ENCODE results near the gene C21orf91. TPM values are rescaled to one million over a fixed set of nuclear protein-coding genes. Genes with fewer than 3 reads are reported as not detected.

Gene C21orf91
- total and polyA plus RNA-seq, 8 donors, result under 0.01 to 50.9 (median 4.4) TPM

DNA sequence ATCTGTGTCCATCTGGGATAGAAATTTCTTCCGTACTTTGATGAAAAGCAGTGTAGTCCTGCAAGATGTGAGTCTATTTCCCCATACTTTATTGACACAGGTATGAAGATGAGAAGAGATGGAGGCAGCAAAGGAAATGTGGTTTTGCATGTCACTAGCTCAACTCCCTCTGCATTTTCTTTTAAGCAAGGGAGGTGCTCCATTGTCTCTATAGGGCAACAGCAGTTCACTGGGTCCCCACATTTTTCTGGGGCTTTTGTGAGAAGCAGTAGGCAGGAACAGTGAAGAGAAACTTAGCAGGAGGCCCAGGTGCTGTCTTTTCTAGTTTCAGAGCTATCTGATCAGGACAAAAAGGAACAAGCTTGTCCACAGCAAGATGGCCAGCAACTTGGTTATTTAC lies 37.1 kb downstream of the C21orf91 start:
- intact Hi-C loops (cut with DNase I; ENCODE audit: low total_unique reads), result no loop called here
- Histone ChIP-seq H3K4me3 (no peak overlapping the region), H3K4me1 (peaks cover 0 to 11% (median 0%) of the 10 kb centered on the region in 4 donors), H3K36me3 (peaks cover 8 to 25% (median 16%) of the 10 kb centered on the region in 4 donors), H3K9me3 (no peaks in the 10 kb centered on the region), H3K27me3 (no peaks in the 10 kb centered on the region), H3K27ac (peak overlapping the region in 1 of 5 donors; percentile 79)
- no peak for TF ChIP-seq EP300 (IDR thresholded peaks at IDR 0.05)
- no peak for TF ChIP-seq POLR2A (IDR thresholded peaks at IDR 0.05)
- TF ChIP-seq, protein P1, sequence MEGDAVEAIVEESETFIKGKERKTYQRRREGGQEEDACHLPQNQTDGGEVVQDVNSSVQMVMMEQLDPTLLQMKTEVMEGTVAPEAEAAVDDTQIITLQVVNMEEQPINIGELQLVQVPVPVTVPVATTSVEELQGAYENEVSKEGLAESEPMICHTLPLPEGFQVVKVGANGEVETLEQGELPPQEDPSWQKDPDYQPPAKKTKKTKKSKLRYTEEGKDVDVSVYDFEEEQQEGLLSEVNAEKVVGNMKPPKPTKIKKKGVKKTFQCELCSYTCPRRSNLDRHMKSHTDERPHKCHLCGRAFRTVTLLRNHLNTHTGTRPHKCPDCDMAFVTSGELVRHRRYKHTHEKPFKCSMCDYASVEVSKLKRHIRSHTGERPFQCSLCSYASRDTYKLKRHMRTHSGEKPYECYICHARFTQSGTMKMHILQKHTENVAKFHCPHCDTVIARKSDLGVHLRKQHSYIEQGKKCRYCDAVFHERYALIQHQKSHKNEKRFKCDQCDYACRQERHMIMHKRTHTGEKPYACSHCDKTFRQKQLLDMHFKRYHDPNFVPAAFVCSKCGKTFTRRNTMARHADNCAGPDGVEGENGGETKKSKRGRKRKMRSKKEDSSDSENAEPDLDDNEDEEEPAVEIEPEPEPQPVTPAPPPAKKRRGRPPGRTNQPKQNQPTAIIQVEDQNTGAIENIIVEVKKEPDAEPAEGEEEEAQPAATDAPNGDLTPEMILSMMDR (IDR thresholded peaks at IDR 0.05), result no peak
- no peak for TF ChIP-seq POLR2AphosphoS5 (IDR thresholded peaks at IDR 0.05)
- WGBS, 5 donors, result 88 to 100% (median 93%) methylated on average over 1 of the region's 1 CpG
- no peak for DNase-seq

DNA sequence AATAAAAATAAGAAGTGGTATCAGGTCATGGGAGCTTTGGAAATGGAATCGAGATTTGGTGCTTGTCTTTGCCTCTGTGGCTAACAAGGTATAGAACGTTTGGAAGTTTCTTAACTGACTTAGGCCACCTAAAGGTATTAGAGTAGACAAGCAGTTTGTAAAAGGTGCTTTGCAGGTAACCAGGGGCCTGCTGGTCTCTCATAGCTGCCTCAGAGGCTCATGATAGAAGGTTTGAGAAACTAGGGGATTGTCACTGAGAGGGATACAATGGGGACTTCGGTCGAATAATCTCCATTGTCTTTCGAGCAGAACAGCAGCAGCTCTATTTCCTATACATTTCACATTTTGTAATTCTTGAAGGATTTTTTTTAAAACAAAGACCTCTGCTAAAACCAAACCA lies 37.6 kb downstream of the C21orf91 start:
- intact Hi-C loops (cut with DNase I; ENCODE audit: low total_unique reads), result no loop called here
- Histone ChIP-seq H3K4me1 (peaks cover 0 to 11% (median 0%) of the 10 kb centered on the region in 4 donors), H3K4me3 (no peak overlapping the region), H3K27me3 (no peaks in the 10 kb centered on the region), H3K27ac (peak overlapping the region in 1 of 5 donors; percentile 79), H3K9me3 (no peaks in the 10 kb centered on the region), H3K36me3 (peaks cover 3 to 20% (median 11%) of the 10 kb centered on the region in 4 donors)
- no peak for DNase-seq
- 83 to 89% (median 85%) methylated on average over 5 of the region's 5 CpGs for WGBS, 5 donors
- TF ChIP-seq EP300 (IDR thresholded peaks at IDR 0.05), result no peak
- no peak for TF ChIP-seq POLR2A (IDR thresholded peaks at IDR 0.05)
- TF ChIP-seq, protein P1 (IDR thresholded peaks at IDR 0.05), result no peak
- no peak for TF ChIP-seq POLR2AphosphoS5 (IDR thresholded peaks at IDR 0.05)

DNA sequence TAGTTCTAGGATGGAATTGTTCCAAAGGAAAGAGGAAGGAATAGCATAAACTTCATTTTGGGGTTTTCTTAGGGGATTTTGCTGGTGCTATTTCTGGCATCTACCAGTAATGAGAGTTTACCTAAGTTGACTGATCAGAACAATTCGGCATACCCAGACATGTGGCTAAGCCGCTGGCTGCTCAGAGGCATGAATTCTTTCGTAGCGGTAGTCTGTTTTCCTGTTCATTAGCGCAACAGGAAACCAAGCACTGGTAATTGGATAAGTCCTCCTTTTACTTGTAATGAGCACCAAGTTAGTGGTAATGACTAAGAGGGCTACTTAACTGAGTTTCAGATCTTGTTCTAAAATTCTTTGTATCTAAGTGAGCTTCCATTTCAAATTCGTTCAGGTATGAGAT lies 38.6 kb downstream of the C21orf91 start:
- 60 to 80% (median 70%) methylated on average over 6 of the region's 6 CpGs for WGBS, 5 donors
- H3K4me1 ChIP-seq, result peaks cover 0 to 11% (median 0%) of the 10 kb centered on the region in 4 donors
- TF ChIP-seq, protein P1 (IDR thresholded peaks at IDR 0.05), result no peak
- TF ChIP-seq POLR2AphosphoS5 (IDR thresholded peaks at IDR 0.05) (no peak), EP300 (IDR thresholded peaks at IDR 0.05) (no peak)
- H3K9me3 ChIP-seq, result no peaks in the 10 kb centered on the region
- no peak overlapping the region for H3K4me3 ChIP-seq
- H3K27ac ChIP-seq, result peak overlapping the region in 3 of 5 donors; percentile 23 to 79 (median 44)
- no peak for DNase-seq
- H3K36me3 ChIP-seq, result peaks cover 0 to 10% (median 3%) of the 10 kb centered on the region in 4 donors
- H3K27me3 ChIP-seq, result no peaks in the 10 kb centered on the region
- intact Hi-C loops (cut with DNase I; ENCODE audit: low total_unique reads), result no loop called here

DNA sequence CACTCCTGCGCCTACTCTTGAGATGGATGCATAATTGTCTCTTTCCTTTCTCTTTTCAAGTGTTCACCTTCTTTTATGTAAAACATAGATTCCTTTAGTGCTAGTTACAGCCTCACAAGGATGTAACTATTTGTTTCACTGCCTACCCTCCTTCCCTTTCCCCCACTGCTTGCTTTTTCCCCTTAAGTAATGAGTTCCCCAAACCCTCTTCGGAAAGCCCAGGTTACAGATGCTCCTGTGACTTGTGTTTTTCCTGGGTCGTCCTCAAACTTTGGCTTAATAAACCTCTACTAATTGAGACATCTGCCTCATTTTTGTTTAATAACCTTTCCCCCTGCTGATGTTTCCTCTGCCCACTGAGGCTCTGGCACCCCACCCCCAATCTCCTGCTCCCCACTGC lies 39.2 kb downstream of the C21orf91 start:
- Histone ChIP-seq H3K27ac (peak overlapping the region in 3 of 5 donors; percentile 23 to 79 (median 44)), H3K27me3 (no peaks in the 10 kb centered on the region), H3K4me3 (no peak overlapping the region), H3K4me1 (peaks cover 0 to 11% (median 0%) of the 10 kb centered on the region in 4 donors), H3K9me3 (no peaks in the 10 kb centered on the region), H3K36me3 (peaks cover 0 to 4% (median 0%) of the 10 kb centered on the region in 4 donors)
- DNase-seq, result no peak
- intact Hi-C loops (cut with DNase I; ENCODE audit: low total_unique reads), result no loop called here
- WGBS, 5 donors, result 82 to 90% (median 89%) methylated on average over 3 of the region's 3 CpGs
- TF ChIP-seq POLR2A (IDR thresholded peaks at IDR 0.05) (no peak), EP300 (IDR thresholded peaks at IDR 0.05) (no peak), POLR2AphosphoS5 (IDR thresholded peaks at IDR 0.05) (no peak)
- TF ChIP-seq, protein P1 (IDR thresholded peaks at IDR 0.05), result no peak
